Left lung (tissue), 10 donors: ENCODE measurements around the gene PCDH1. TPM values are rescaled to one million over a fixed set of nuclear protein-coding genes. Genes with fewer than 3 reads are reported as not detected.

ENCODE experiments used
- ATAC-seq: fragments of 200-7000 bp; cut with Tn5 transposase; one replicate; pipeline ENCODE4 v1.9.1; 2020; ENCODE audit warnings: moderate library complexity
- DNase-seq, 4 donors: peaks; one replicate each; pipeline ENCODE4 v3.0.0-alpha.2; 2013 to 2020
- H3K27ac ChIP-seq, 2 donors: fragments of 200-600 bp; sonication (generic) in 1 of 2; one replicate each; pipeline versions ENCODE4 v1.5.0 to v1.8.0; 2020 to 2021
- H3K27me3 ChIP-seq, 2 donors: fragments of 200-600 bp; sonication (generic) in 1 of 2; one replicate each; pipeline versions ENCODE4 v1.5.0 to v1.8.0; 2020 to 2021
- H3K36me3 ChIP-seq, 2 donors: fragments of 200-600 bp; sonication (generic) in 1 of 2; one replicate each; pipeline versions ENCODE4 v1.5.0 to v1.8.0; 2020 to 2021
- H3K4me1 ChIP-seq, 2 donors: fragments of 200-600 bp; one replicate each; pipeline ENCODE4 v1.8.0; 2021
- H3K4me3 ChIP-seq, 2 donors: fragments of 200-600 bp; sonication (generic) in 1 of 2; one replicate each; pipeline versions ENCODE4 v1.5.0 to v1.8.0; 2020 to 2021; ENCODE audit warnings: mild to moderate bottlenecking in 1 of 2
- H3K9me3 ChIP-seq, 2 donors: fragments of 200-600 bp; sonication (generic) in 1 of 2; one replicate each; pipeline versions ENCODE4 v1.5.0 to v1.8.0; 2020 to 2021
- intact Hi-C, 2 donors: fragments of 100-400 bp; cut with DNase I; formaldehyde crosslinking; loops; one replicate each; pipeline versions ENCODE4 v1.11.2 to v1.14.2; 2022
- polyA plus RNA-seq, 6 donors: library from polyadenylated mRNA; unstranded; fragments of 120-200 nt; gene quantifications; one replicate each; pipeline ENCODE4 v1.2.1, GENCODE V29; 2013; ENCODE audit not compliant: insufficient read length in 6 of 6
- total RNA-seq, 2 donors: library from RNA; stranded (reverse); fragmentation: NEBNext Ultra II Directional; extraction: Animal tissue kit (Norgen Biotek cat#: 25700); gene quantifications; one replicate each; pipeline ENCODE4 v1.2.1, GENCODE V29; 2021
- TF ChIP-seq, protein P1 (sequence below), 2 donors: fragments of 200-600 bp; sonication (generic) in 1 of 2; IDR thresholded peaks; one replicate each; pipeline versions ENCODE4 v1.5.0 to v1.8.0; 2021; ENCODE audit warnings: antibody characterized with exemption in 2 of 2
- donor health status: DM: no; HTN: yes; CAD: no.
- donor health status: DM: no; HTN: no; CAD: no.

PCDH1 gene
- total and polyA plus RNA-seq, 8 donors, result 23.6 to 65.0 (median 34.1) TPM

DNA sequence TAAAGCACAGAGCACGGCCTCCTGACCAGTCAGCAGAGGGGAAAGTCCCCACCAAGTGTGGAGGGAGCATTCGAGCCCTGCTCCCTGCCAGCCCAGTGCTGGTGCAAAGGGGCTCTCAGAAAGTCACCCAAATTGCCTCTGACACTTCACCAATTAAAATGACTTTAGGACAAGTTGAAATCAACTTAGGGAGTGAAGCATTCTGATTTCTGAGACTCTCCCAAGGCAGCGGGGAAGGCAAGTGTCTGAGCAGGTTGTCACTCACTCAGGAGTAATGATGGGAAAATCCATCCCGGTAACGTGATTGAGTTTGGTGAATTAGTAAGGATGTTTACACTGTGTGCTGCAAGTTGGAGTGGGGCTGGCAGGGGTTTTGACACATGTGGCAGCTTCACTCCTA, 73.7 kb downstream of the PCDH1 start:
- no peak overlapping the region for H3K27ac ChIP-seq
- DNase-seq, result no peak

More for the DNA sequence above, 73.7 kb downstream of the PCDH1 start:
- intact Hi-C loops, result no loop called here
- no peaks in the 10 kb centered on the region for H3K36me3 ChIP-seq
- H3K4me3 ChIP-seq, result no peak overlapping the region
- peaks cover 0 to 61% of the 10 kb centered on the region in 2 donors for H3K27me3 ChIP-seq
- no peak for ATAC-seq
- peaks cover 0 to 29% of the 10 kb centered on the region in 2 donors for H3K4me1 ChIP-seq
- TF ChIP-seq, protein P1, sequence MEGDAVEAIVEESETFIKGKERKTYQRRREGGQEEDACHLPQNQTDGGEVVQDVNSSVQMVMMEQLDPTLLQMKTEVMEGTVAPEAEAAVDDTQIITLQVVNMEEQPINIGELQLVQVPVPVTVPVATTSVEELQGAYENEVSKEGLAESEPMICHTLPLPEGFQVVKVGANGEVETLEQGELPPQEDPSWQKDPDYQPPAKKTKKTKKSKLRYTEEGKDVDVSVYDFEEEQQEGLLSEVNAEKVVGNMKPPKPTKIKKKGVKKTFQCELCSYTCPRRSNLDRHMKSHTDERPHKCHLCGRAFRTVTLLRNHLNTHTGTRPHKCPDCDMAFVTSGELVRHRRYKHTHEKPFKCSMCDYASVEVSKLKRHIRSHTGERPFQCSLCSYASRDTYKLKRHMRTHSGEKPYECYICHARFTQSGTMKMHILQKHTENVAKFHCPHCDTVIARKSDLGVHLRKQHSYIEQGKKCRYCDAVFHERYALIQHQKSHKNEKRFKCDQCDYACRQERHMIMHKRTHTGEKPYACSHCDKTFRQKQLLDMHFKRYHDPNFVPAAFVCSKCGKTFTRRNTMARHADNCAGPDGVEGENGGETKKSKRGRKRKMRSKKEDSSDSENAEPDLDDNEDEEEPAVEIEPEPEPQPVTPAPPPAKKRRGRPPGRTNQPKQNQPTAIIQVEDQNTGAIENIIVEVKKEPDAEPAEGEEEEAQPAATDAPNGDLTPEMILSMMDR (IDR thresholded peaks at IDR 0.05), result no peak
- no peaks in the 10 kb centered on the region for H3K9me3 ChIP-seq

Other genes with a start within 250 kb of the PCDH1 start
- gene HDAC3, start 241.6 kb downstream of the PCDH1 start, total RNA-seq, result 10 to 100 TPM; 41.2 to 50.0 TPM
- 100 to 1,000 TPM; 104 to 120 (median 114) TPM for gene HDAC3, start 241.6 kb downstream of the PCDH1 start, polyA plus RNA-seq
- 1 to 10 TPM; 2.6 to 6.3 TPM for gene RELL2, start 241.4 kb downstream of the PCDH1 start, total RNA-seq
- gene RELL2, start 241.4 kb downstream of the PCDH1 start, polyA plus RNA-seq, result 1 to 10 TPM in 1 of 6 donors, under 1 TPM in 5; 0.27 to 1.0 (median 0.47) TPM
- gene FCHSD1, start 227.0 kb downstream of the PCDH1 start, total RNA-seq, result 10 to 100 TPM; 18.0 to 18.7 TPM
- gene FCHSD1, start 227.0 kb downstream of the PCDH1 start, polyA plus RNA-seq, result 10 to 100 TPM; 17.4 to 29.7 (median 23.5) TPM
- gene ARAP3, start 196.2 kb downstream of the PCDH1 start, total RNA-seq, result 10 to 100 TPM; 20.5 to 41.0 TPM
- 10 to 100 TPM; 39.5 to 53.9 (median 44.0) TPM for gene ARAP3, start 196.2 kb downstream of the PCDH1 start, polyA plus RNA-seq
- gene DELE1, start 45.5 kb upstream of the PCDH1 start, total RNA-seq, result 10 to 100 TPM; 74.1 to 75.1 TPM
- 100 to 1,000 TPM; 142 to 168 (median 154) TPM for gene DELE1, start 45.5 kb upstream of the PCDH1 start, polyA plus RNA-seq
- 10 to 100 TPM in 1 of 2 donors, 1 to 10 TPM in 1; 9.8 to 15.6 TPM for gene PCDH12, start 79.8 kb upstream of the PCDH1 start, total RNA-seq
- gene PCDH12, start 79.8 kb upstream of the PCDH1 start, polyA plus RNA-seq, result 10 to 100 TPM; 35.4 to 42.7 (median 39.0) TPM
- 10 to 100 TPM; 50.1 to 53.8 TPM for gene RNF14, start 90.7 kb upstream of the PCDH1 start, total RNA-seq
- gene RNF14, start 90.7 kb upstream of the PCDH1 start, polyA plus RNA-seq, result 10 to 100 TPM; 39.8 to 54.6 (median 46.7) TPM
- gene GNPDA1, start 134.6 kb upstream of the PCDH1 start, total RNA-seq, result 10 to 100 TPM; 43.5 to 54.6 TPM
- 10 to 100 TPM; 40.2 to 44.9 (median 42.1) TPM for gene GNPDA1, start 134.6 kb upstream of the PCDH1 start, polyA plus RNA-seq
- 10 to 100 TPM; 76.5 to 93.1 TPM for gene NDFIP1, start 230.4 kb upstream of the PCDH1 start, total RNA-seq
- 100 to 1,000 TPM in 5 of 6 donors, 10 to 100 TPM in 1; 99.2 to 111 (median 105) TPM for gene NDFIP1, start 230.4 kb upstream of the PCDH1 start, polyA plus RNA-seq